ENCODE data around the gene HMGXB4.

DNA sequence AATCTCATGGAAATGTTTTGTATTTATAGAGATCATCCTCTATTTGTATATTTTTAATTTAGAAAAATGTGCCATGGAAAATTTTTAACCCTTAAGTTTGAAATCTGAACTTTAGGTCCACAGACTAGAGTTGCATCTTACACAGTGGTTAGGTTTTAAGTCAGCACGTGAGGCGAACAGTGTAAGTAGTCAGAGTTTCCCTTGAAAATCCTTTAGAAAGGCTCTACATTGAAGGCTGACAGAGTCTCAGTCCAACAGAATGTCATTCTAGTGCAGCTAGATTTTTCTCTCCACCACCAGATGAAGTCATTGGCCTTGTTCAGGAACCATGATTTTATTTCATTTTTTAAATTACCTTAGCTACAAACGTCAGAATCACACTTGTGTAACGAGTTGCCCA, 18.7 kb downstream of the HMGXB4 start:
- TF ChIP-seq, protein P1, sequence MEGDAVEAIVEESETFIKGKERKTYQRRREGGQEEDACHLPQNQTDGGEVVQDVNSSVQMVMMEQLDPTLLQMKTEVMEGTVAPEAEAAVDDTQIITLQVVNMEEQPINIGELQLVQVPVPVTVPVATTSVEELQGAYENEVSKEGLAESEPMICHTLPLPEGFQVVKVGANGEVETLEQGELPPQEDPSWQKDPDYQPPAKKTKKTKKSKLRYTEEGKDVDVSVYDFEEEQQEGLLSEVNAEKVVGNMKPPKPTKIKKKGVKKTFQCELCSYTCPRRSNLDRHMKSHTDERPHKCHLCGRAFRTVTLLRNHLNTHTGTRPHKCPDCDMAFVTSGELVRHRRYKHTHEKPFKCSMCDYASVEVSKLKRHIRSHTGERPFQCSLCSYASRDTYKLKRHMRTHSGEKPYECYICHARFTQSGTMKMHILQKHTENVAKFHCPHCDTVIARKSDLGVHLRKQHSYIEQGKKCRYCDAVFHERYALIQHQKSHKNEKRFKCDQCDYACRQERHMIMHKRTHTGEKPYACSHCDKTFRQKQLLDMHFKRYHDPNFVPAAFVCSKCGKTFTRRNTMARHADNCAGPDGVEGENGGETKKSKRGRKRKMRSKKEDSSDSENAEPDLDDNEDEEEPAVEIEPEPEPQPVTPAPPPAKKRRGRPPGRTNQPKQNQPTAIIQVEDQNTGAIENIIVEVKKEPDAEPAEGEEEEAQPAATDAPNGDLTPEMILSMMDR (IDR thresholded peaks at IDR 0.05), result no peak
- TF ChIP-seq POLR2A (IDR thresholded peaks at IDR 0.05), result no peak

All from Peyer's patch (tissue), 4 donors.